ENCODE measurements around the gene ZGLP1.

The ZGLP1 gene

GRCh38 chr19:10325732-10326131, 16.1 kb upstream of the ZGLP1 start:
- DNase-seq = no peak

GRCh38 chr19:10321874-10322835, 12.5 kb upstream of the ZGLP1 start:
- no peak for DNase-seq

- no peak for DNase-seq
Observed at GRCh38 chr19:10321417-10321797, 11.8 kb upstream of the ZGLP1 start.

GRCh38 chr19:10320602-10321416, 11.2 kb upstream of the ZGLP1 start:
- DNase-seq = no peak

GRCh38 chr19:10318807-10319682, 9.4 kb upstream of the ZGLP1 start:
- DNase-seq = no peak

- DNase-seq = no peak
Observed at GRCh38 chr19:10317857-10318462, 8.3 kb upstream of the ZGLP1 start.

GRCh38 chr19:10317045-10317856, 7.6 kb upstream of the ZGLP1 start:
- no peak for DNase-seq

- no peak for DNase-seq
Observed at GRCh38 chr19:10316229-10317044, 6.8 kb upstream of the ZGLP1 start.

DNA sequence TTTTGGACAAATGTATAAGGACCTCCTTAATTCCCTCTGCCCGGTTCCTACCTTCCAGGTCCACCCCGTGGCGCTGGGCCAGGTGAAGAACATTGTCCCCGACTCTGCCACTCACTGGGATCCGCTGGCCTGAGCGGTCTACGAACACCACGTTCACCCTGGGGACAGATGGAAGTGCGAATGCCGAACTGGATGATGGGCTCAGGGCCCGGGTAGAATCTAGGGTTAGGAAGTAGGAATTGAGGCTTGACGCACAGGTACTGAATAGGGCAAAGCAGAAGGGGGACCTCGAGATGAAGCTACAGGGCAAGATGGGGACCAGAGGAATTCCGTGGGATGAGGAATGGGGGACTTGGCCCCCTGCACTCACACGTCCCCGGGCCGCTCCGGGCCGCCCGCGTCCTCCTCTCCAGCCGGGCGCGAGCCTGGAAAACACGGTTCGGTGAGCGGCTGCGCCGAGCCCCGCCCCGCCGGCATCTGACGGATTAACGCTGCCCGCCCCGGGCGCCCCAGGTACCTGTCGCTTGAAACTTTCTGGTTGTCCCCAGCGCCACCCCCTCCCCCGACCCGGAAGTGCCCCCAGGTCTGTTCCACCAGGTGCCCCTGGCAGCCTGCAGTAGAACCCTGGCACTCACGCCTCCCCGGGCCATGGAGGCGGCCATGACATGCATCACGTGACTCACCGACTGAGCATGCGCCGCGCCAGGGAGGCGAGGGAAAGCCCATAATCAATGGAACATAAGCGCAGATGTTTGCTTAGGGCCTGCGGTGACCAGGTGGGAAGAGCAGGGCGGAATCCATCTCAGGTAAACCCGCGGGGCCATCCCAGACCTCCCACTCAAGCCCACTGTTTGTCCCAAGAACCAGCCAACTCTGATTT, 6.0 kb upstream of the ZGLP1 start, which contains the start of gene FDX2:
FDX2 (minus strand) TSS at position 681 of the 880 bp plus-strand sequence; CDS start at position 662, 19 bp downstream.
- peak; percentile 82 for DNase-seq

- DNase-seq = no peak
Observed at GRCh38 chr19:10306327-10306726, 3.3 kb downstream of the ZGLP1 start.

GRCh38 chr19:10305139-10305806, 4.3 kb downstream of the ZGLP1 start:
- DNase-seq = no peak

GRCh38 chr19:10299545-10300458, 9.8 kb downstream of the ZGLP1 start:
- DNase-seq = no peak

- no peak for DNase-seq
Observed at GRCh38 chr19:10295847-10296591, 13.6 kb downstream of the ZGLP1 start.

- DNase-seq = no peak
Observed at GRCh38 chr19:10295305-10295846, 14.2 kb downstream of the ZGLP1 start.

- no peak for DNase-seq
Observed at GRCh38 chr19:10294368-10294697, 15.3 kb downstream of the ZGLP1 start.

GRCh38 chr19:10293637-10294367, 15.8 kb downstream of the ZGLP1 start:
- no peak for DNase-seq
